Measurements from ENCODE around the gene OSER1.
"Not testable (repeated sequence)": the region's sequence is repeated elsewhere in the genome, so short reads cannot be mapped to it uniquely, and the experiment has no call there.

OSER1 gene

DNA sequence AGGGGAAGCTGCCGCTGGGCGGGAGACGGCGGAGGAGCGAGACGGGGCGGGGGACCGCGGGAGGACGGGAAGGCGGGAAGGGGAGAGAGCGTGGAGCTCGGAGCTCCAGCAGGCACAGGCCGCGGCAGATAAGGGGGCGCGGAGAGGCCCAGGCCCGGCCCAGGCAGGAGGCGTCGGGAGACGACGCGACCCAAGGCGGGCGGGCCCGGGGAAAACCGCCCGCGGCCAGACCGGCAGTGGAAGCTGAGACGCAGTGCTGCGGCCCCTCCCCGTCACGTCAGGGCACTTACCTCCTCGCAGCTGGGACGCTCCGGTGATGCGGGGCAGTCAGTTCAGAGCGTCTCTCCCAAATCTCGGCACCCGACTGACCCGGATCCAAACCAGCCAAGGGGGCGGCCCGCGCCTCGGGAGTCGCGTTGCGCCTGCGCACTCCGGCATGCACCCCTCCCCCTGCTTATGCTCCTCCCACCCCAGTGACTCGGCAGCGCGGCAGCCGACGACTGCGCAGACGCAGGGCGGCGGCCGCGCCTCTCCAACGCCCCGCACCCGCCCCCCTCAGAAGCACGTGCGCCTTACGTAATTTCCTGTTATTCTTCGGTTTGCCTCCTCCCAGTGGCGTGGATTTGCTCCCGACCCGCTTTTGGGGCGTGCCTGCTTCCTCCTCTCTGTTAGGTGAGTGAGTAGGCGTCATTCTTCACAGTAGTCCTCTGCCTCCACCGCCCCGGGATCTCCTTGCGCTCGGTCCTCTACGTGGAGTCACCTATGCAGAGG lies at the start of gene OSER1:
Gene OSER1 (minus strand): TSS at position 366 of the 771 bp plus-strand sequence. CDS start 3,814 bp downstream, outside the sequence.
- peak; percentile 98 for DNase-seq (ENCODE audit: low spot score)

DNA sequence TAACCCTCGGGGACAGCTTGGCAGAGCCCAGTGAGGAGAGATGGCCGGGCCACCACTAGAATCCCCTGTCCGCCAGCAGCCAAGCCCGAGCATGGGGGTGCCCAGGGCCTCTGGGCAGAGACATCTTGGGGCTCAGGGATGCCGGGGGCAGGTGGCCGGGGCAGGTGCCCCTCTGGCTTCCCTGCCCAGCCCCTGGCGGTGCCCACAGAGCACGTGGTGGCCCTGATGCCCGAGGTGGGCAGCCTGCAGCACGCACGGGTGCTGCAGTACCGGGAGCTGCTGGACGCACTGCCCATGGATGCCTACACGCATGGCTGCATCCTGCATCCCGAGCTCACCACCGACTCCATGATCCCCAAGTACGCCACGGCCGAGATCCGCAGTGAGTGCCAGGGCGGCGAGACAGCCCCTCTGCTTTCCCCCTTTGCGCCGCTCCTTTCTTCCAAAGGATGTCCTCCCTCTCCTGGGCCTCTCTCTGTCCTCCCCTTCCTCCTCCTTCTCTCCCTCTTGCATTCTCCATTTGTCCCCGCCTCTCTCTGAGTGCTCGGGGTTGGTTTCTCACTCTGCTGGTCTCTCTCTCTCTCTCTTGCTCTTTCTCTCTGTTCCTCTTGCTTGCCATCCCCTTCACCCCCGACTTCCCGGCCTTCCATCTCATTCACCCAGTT lies 47.8 kb upstream of the OSER1 start:
- no peak for DNase-seq (ENCODE audit: low spot score)

GRCh38 chr20:44256961-44257360 lies 46.4 kb upstream of the OSER1 start:
- no peak for DNase-seq (ENCODE audit: low spot score)

DNA sequence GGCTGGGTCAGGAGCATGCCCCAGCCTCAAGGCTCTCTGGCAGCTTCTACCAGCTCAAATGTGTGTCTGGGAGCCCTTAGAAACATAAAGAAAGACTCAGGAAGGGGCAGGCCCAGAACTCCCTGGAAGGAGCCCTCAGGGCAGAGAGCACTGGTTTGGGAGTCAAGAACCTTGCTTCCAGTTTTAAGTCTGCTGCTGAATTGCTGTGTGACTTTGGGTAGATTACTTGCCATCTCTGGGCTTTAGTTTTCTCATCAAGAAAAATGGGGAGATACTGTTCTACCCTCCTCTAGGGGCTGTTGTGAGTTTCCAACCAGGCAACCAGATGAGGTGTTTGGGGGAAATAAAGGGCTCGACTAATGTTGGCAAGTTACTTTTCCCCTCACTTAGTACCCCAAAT lies 45.4 kb upstream of the OSER1 start:
- no peak for DNase-seq (ENCODE audit: low spot score)

DNA sequence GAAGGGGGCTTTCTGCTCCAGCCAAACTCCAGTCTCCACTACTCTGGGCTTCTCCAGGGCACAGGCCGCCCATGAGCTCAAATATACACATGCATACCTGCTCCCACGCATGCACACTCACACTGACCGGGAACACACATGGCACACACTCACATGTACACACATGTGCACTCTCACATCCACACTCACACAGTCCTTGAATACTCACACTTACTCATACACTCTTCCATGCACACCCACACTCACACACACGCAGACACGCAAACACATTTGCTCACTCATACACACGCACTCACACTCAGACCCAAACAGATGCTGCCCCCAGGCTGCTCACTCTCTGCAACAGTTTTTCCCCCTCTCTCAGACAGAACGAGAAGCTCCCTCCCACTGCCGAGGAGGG lies 43.5 kb upstream of the OSER1 start:
- no peak for DNase-seq (ENCODE audit: low spot score)

GRCh38 chr20:44253528-44253927 lies 43.0 kb upstream of the OSER1 start:
- DNase-seq (ENCODE audit: low spot score) = no peak

DNA sequence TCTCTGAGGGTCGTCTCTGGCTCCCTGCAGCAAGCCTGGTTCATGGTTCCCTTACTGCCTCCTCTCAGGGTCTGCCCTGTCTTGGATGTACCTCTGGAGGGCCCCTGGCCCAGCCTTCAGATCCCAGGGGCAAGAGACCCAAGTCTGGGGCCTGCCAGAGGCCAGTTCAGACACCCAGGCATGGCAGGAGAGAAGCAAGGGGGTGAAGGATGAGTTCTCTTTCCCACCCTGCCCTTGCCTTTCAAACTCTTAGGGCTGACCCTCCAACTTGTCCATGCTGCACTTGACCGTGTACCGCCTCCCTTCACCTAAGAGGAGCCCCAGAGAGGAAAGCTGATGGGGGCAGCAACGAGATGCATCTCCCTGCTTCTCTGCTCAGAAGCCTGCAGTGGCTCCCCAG lies 40.7 kb upstream of the OSER1 start:
- no peak for DNase-seq (ENCODE audit: low spot score)

DNA sequence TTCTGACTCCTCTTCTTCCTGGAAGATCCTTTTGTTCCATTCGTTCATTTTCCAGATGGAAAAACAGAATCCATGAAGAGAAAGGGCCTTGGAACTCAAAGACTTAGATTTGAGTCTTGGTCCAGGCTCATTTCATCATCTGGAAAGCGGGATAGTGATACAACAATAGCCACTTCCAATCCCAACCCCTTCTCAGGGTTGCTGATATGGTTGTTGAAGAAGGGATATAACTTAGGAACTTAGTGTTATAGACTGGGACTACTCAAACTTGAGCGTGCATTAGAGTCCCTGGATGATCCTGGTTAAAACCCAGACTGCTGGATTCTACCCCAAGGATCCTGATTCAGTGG lies 37.8 kb upstream of the OSER1 start:
- no peak for DNase-seq (ENCODE audit: low spot score)

- DNase-seq (ENCODE audit: low spot score) = peak; percentile 57
Observed at GRCh38 chr20:44247586-44248409, 37.2 kb upstream of the OSER1 start.

DNA sequence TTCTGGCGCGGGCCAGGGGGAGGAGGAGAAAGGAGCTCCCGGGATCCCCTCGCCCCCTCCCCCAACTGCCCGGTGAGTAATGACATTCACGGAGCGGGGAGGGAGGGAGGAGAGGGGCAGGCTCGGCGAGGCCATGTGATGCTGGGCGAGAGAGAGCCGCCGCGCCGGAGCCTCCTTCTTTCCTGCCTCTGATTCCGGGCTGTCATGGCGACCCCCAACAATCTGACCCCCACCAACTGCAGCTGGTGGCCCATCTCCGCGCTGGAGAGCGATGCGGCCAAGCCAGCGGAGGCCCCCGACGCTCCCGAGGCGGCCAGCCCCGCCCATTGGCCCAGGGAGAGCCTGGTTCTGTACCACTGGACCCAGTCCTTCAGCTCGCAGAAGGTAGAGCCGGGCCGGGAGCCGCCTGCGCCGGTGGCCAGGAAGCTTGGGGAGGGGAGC lies 36.6 kb upstream of the OSER1 start, which contains the start of gene GDAP1L1:
Gene GDAP1L1 (plus strand): TSS at position 178 of the 441 bp plus-strand sequence. CDS start 27 bp downstream, at position 205.
- no peak for DNase-seq (ENCODE audit: low spot score)

DNA sequence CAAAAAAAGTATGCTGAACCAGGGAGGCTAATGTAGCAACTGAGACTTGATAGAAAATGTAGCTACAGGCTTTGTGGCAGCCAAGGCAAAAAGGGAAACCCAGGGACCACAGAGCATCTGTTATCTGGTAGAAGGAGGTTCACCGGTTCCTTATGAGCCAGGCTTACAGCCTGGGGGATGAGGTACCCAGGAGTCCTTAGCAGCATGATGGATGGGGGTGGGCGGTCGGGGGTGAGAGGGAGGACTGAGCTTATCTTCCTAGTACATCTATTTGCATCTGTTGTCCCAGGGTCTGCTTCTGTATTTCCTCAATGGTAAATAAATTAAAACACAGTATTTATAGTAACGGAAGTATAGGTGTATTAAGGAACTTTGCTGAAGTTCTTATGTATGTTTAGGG lies 35.4 kb upstream of the OSER1 start:
- no peak for DNase-seq (ENCODE audit: low spot score)

GRCh38 chr20:44241796-44242195 lies 31.2 kb upstream of the OSER1 start:
- no peak for DNase-seq (ENCODE audit: low spot score)

DNA sequence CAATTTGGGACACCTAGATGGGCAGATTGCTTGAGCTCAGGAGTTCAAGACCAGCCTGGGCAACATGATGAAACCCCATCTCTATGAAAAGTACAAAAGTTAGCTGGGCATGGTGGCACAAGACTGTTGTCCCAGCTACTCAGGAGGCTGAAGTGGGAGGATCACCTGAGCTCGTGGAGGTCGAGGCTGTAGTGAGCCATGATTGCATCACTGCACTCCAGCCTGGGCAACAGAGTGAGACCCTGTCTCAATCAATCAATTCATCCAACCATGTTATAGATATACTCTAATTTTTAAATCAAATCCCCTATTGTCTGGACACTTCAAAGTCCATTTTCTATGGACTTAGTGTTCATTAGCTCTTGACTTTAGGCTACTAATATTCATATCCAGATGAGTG lies 26.3 kb upstream of the OSER1 start:
- DNase-seq (ENCODE audit: low spot score) = not testable (repeated sequence)

DNA sequence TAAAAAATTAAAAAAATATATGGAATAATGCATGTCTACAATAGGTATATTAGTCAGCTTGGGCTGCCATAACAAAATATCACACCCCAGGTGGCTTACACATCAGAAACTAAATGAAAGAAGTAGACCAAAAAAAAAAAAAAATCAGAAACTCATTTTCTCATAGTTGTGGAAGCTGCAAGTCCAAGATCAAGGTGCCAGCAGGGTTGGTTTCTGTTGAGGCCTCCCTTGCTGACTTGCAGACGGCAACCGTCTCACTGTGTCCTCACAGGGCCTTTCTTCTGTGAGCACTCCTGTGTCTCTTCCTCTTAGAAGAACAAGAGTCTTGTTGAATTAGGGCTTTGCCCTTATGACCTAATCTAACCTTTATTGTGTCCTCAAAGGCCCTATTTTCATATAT lies 25.1 kb upstream of the OSER1 start:
- DNase-seq (ENCODE audit: low spot score) = no peak

- DNase-seq (ENCODE audit: low spot score) = peak; percentile 20
Observed at GRCh38 chr20:44234566-44235317, 24.2 kb upstream of the OSER1 start.

- no peak for DNase-seq (ENCODE audit: low spot score)
Observed at GRCh38 chr20:44233436-44234016, 23.0 kb upstream of the OSER1 start.

DNA sequence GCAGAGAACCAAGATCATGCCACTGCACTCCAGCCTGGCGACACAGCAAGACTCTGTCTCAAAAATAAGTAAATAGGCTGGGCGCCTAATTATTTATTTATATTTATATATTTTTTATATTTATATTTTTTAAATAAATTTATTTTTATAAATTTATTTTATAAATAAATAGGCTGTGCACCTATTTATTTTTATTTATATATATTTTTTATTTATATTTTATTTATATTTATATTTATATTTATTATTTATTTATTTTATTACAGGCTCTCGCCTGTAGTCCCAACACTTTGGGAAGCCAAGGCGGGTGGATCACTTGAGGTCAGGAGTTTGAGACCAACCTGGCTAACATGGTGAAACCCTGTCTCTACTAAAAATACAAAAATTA lies 21.9 kb upstream of the OSER1 start:
- not testable (repeated sequence) for DNase-seq (ENCODE audit: low spot score)

GRCh38 chr20:44231713-44232468 lies 21.3 kb upstream of the OSER1 start:
- no peak for DNase-seq (ENCODE audit: low spot score)

- DNase-seq (ENCODE audit: low spot score) = no peak
Observed at GRCh38 chr20:44231193-44231592, 20.6 kb upstream of the OSER1 start.

GRCh38 chr20:44228465-44229258 lies 18.1 kb upstream of the OSER1 start:
- DNase-seq (ENCODE audit: low spot score) = no peak
